Measurements from ENCODE around the gene C1orf226. TPM values are rescaled to one million over a fixed set of nuclear protein-coding genes. Genes with fewer than 3 reads are reported as not detected.

The C1orf226 gene
- total and polyA plus RNA-seq, 2 of the 8 experiments (the other 6 are each of a cell fraction or from before 2014, with no cell fraction given) = 8.2 to 18.8 TPM

DNA sequence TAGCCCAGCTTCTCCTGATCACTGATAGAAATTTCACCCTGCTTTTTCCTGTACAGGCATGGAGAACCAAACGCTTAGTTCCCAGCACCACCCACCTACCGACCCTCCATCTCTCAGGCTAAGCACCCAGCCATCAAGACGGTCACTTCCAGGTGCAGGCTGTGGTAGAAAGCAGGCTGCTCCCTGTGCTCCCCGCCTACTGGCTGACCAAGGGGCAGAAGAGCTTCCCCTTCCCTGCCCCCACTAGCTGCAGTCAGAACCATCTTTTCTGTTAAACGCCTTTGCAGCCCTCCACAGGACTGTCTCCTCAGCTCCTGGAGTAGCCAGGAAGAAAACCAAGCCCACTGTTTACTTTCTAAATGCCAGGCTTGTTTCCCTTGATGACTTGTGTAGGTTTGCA is 27.8 kb upstream of the C1orf226 start:
- Histone ChIP-seq H3K36me3 (ENCODE audit: control insufficient read depth in 2 of 4, insufficient read depth in 4 of 4, low read length in 3 of 4) (no peaks in the 10 kb centered on the region), H3K27me3 (replicated peaks in 1 of 4; ENCODE audit: control insufficient read depth in 3 of 4, extremely low read depth in 1 of 4, insufficient read depth in 3 of 4, low read length in 3 of 4) (no peaks in the 10 kb centered on the region)
- no peak for TF ChIP-seq NANOG (IDR thresholded peaks at IDR 0.05; ENCODE audit: insufficient read depth, low read depth, low read length, poor library complexity, severe bottlenecking)
- TF ChIP-seq TAF1 (IDR thresholded peaks at IDR 0.05; ENCODE audit: low read depth, low read length) = no peak
- TF ChIP-seq MAFK (IDR thresholded peaks at IDR 0.05; ENCODE audit: low read depth, low read length) = no peak
- TF ChIP-seq CEBPB (IDR thresholded peaks at IDR 0.05; ENCODE audit: low read depth, low read length) = no peak
- no peak for TF ChIP-seq PHF8 (conservative IDR thresholded peaks at IDR 0.05; ENCODE audit: low read depth, low read length)
- no peak for TF ChIP-seq POLR2AphosphoS5 (IDR thresholded peaks at IDR 0.05; ENCODE audit: low read depth, low read length)
- TF ChIP-seq RFX5 (IDR thresholded peaks at IDR 0.05; ENCODE audit: borderline replicate concordance, low read depth, low read length) = no peak
- no peak for TF ChIP-seq EZH2 (IDR thresholded peaks at IDR 0.05; ENCODE audit: low read depth, low read length, severe bottlenecking)
- no peak for TF ChIP-seq TCF12 (IDR thresholded peaks at IDR 0.05; ENCODE audit: low read depth, low read length)
- TF ChIP-seq JUND (IDR thresholded peaks at IDR 0.05; ENCODE audit: low read length) = no peak
- no peak for TF ChIP-seq EP300 (IDR thresholded peaks at IDR 0.05; ENCODE audit: borderline replicate concordance in 1 of 2, low read depth in 2 of 2, low read length in 2 of 2)
- TF ChIP-seq CTBP2 (IDR thresholded peaks at IDR 0.05; ENCODE audit: borderline replicate concordance, insufficient read depth, insufficient read length, low read length) = no peak
- no peak for TF ChIP-seq YY1 (IDR thresholded peaks at IDR 0.05; ENCODE audit: low read depth, low read length)
- TF ChIP-seq POLR2A (IDR thresholded peaks at IDR 0.05; ENCODE audit: control extremely low read depth in 1 of 2, low read depth in 2 of 2, low read length in 2 of 2) = no peak
- no peak for TF ChIP-seq SIX5 (IDR thresholded peaks at IDR 0.05; ENCODE audit: low read depth, low read length)

More for the DNA sequence above, 27.8 kb upstream of the C1orf226 start:
- Histone ChIP-seq H3K79me1 (ENCODE audit: low read depth, low read length) (no peaks in the 10 kb centered on the region), H2BK120ac (replicated peaks; ENCODE audit: low read depth, low read length) (no peak overlapping the region), H2BK5ac (ENCODE audit: low read depth, low read length) (no peak overlapping the region), H3K4ac (replicated peaks; ENCODE audit: insufficient read length, low read depth, low read length) (no peak overlapping the region), H3K27ac (ENCODE audit: low read depth, low read length) (no peak overlapping the region), H4K20me1 (replicated peaks in 1 of 2; ENCODE audit: control insufficient read depth in 1 of 2, insufficient read depth in 2 of 2, low read length in 2 of 2) (no peaks in the 10 kb centered on the region), H4K91ac (replicated peaks; ENCODE audit: insufficient read length, low read length) (no peak overlapping the region), H2BK15ac (ENCODE audit: low read length) (no peak overlapping the region), H3K9me3 (ENCODE audit: insufficient read depth in 2 of 2, low read depth in 1 of 2, low read length in 1 of 2) (no peaks in the 10 kb centered on the region), H3K18ac (ENCODE audit: extremely low read depth, low read length) (0 out of 2 replicates have a peak overlapping the region, but pooled peaks have one; percentile 52), H2BK20ac (ENCODE audit: low read length) (no peak overlapping the region), H3K4me2 (ENCODE audit: insufficient read depth in 1 of 2, low read depth in 2 of 2, low read length in 2 of 2) (no peak overlapping the region), H3K9ac (replicated peaks in 1 of 4; ENCODE audit: extremely low read depth in 1 of 4, low read depth in 3 of 4, low read length in 3 of 4) (no peak overlapping the region), H3K14ac (ENCODE audit: insufficient read length) (no peak overlapping the region), H3K4me1 (replicated peaks in 1 of 4; ENCODE audit: control insufficient read depth in 3 of 4, insufficient read depth in 4 of 4, low read length in 3 of 4) (peaks cover 0 to 8% (median 4%) of the 10 kb centered on the region in 4 experiments; a peak in 5 of 7 replicates), H4K8ac (ENCODE audit: extremely low read depth, insufficient read depth, low read length) (no peak overlapping the region), H2AK5ac (ENCODE audit: low read depth, low read length) (no peak overlapping the region), H4K5ac (ENCODE audit: insufficient read length, low read depth, low read length) (no peak overlapping the region), H3K56ac (replicated peaks; ENCODE audit: insufficient read length, low read depth, low read length) (no peak overlapping the region), H3K4me3 (ENCODE audit: extremely low read depth in 1 of 4, insufficient read depth in 2 of 4, low read depth in 3 of 4, low read length in 4 of 4) (no peak overlapping the region), H2AFZ (ENCODE audit: low read length) (no peak overlapping the region), H3K23me2 (ENCODE audit: low read depth, low read length) (no peaks in the 10 kb centered on the region), H3K79me2 (ENCODE audit: control insufficient read depth in 1 of 2, insufficient read depth in 2 of 2, low read length in 2 of 2) (no peaks in the 10 kb centered on the region), H3K23ac (ENCODE audit: insufficient read length) (no peak overlapping the region), H2BK12ac (ENCODE audit: low read depth, low read length) (peak overlapping the region; percentile 13; the same call in 1 of the 2 replicates)
- WGBS, 2 experiments (ENCODE audit: extremely low coverage in 1 of 2, insufficient coverage in 1 of 2, insufficient read length in 1 of 2, insufficient replicate concordance in 2 of 2, low coverage in 1 of 2, low lambda C conversion rate in 2 of 2, missing lambda C conversion rate in 1 of 2) = 81% methylated on average over 5 of the region's 5 CpGs; no CpG with 5 or more reads in 1 of the 2 experiments
- ChIA-PET CTCF (ENCODE audit: partially characterized antibody) (interaction anchor here (0.8 to 5.7 kb wide), 6 partner anchors 13 to 289 kb away, joined by 3 to 59 read pairs (median 12); partner anchors contain the start of gene C1orf226), POLR2A (ENCODE audit: partially characterized antibody) (no interaction called here)
- FAIRE-seq (no peak), DNase-seq (ENCODE audit: low read depth in 1 of 2, low spot score in 2 of 2) (no peak)

All from H1 (cell line).